K562 (cell line): Measurements from ENCODE around the gene TMEM150A. TPM values are rescaled to one million over a fixed set of nuclear protein-coding genes. Genes with fewer than 3 reads are reported as not detected.

Experiments
- ATAC-seq: fragments of 200-7000 bp; cut with Tn5 transposase; 3 replicates; pipeline ENCODE4 v1.9.1; 2020; ENCODE audit warnings: moderate library complexity
- BruUV-seq: library from RNA; stranded (reverse); fragments of 400-500 nt; replicated peaks from 2 replicates; lab custom pipeline; 2021; lab: Mats Ljungman, UMichigan
- CTCF ChIA-PET: fragments of 300-600 bp; formaldehyde crosslinking; extraction: SDS; loops from one replicate; lab custom pipeline; 2021; ENCODE audit warnings: low intra/inter-chr PET ratio; lab: Yijun Ruan, JAX
- POLR2A ChIA-PET: fragments of 300-600, 350-650 bp; sonication (Branson Sonifier 250); formaldehyde crosslinking; extraction: SDS; loops from one replicate; lab custom pipeline; 2021; ENCODE audit warnings: antibody characterized with exemption, inconsistent platforms; lab: Yijun Ruan, JAX
- DNase-seq, 4 experiments: peaks; one replicate each; pipeline versions ENCODE4 v3.0.0 to v3.0.0-alpha.2; 2011 to 2018; ENCODE audit warnings: low spot score in 3 of 4, mixed read lengths in 3 of 4; ENCODE audit errors: extremely low read depth in 1 of 4
- FAIRE-seq: peaks from 2 replicates; lab custom pipeline; 2011; peaks lifted over from hg19 to GRCh38; lab: Jason Lieb, UNC
- H2AFZ ChIP-seq: 2 replicates; pipeline ENCODE4 v1.6.0; 2011; ENCODE audit warnings: low read depth, low read length, control low read depth, inconsistent platforms
- H3K27ac ChIP-seq: fragments of 200-600 bp; 3 replicates; pipeline ENCODE4 v1.8.0; 2011; ENCODE audit warnings: low read depth, mild to moderate bottlenecking, control low read depth, inconsistent platforms, low read length, moderate library complexity, mixed read lengths; ENCODE audit errors: extremely low read depth
- H3K27me3 ChIP-seq, 2 experiments: fragments of 300-600 bp in 1 of 2; 2 replicates in 1 of 2; 3 replicates in 1 of 2; pipeline versions ENCODE4 v1.6.0 to v1.8.0; 2011; ENCODE audit warnings: inconsistent platforms in 2 of 2, low read length in 2 of 2, mild to moderate bottlenecking in 1 of 2, mixed read lengths in 1 of 2, moderate library complexity in 1 of 2; ENCODE audit not compliant: control insufficient read depth in 2 of 2, insufficient read depth in 2 of 2
- H3K36me3 ChIP-seq: fragments of 300-600 bp; 3 replicates; pipeline ENCODE4 v1.8.0; 2011; ENCODE audit warnings: mild to moderate bottlenecking, low read length, inconsistent platforms; ENCODE audit not compliant: control insufficient read depth, insufficient read depth
- H3K4me1 ChIP-seq, 2 experiments: fragments of 200-600 bp in 1 of 2; replicated peaks in 1 of 2; 2 replicates in 1 of 2; 3 replicates in 1 of 2; pipeline versions ENCODE4 v1.5.1 to v1.8.0; 2011; ENCODE audit warnings: inconsistent platforms in 2 of 2, low read length in 2 of 2, mild to moderate bottlenecking in 1 of 2, mixed read lengths in 1 of 2, moderate library complexity in 1 of 2; ENCODE audit not compliant: control insufficient read depth in 2 of 2, insufficient read depth in 2 of 2
- H3K4me2 ChIP-seq: 2 replicates; pipeline ENCODE4 v1.6.1; 2011; ENCODE audit warnings: low read length, control low read depth, inconsistent platforms, mixed read lengths; ENCODE audit not compliant: insufficient read depth
- H3K4me3 ChIP-seq: fragments of 200-600 bp; sonication (generic), shearing (Covaris generic); 2 replicates; pipeline ENCODE4 v1.5.1; 2016; ENCODE audit warnings: control low read depth, inconsistent platforms
- H3K79me2 ChIP-seq: fragments of 200-600 bp; 3 replicates; pipeline ENCODE4 v1.8.0; 2011; ENCODE audit warnings: low read length, inconsistent platforms; ENCODE audit not compliant: control insufficient read depth, insufficient read depth
- H3K9ac ChIP-seq, 2 experiments: 2 replicates each; pipeline versions ENCODE4 v1.6.0 to v1.6.1; 2011; ENCODE audit warnings: low read depth in 2 of 2, low read length in 2 of 2, control low read depth in 1 of 2, inconsistent platforms in 1 of 2, mild to moderate bottlenecking in 1 of 2, mixed read lengths in 1 of 2; ENCODE audit not compliant: insufficient read depth in 1 of 2
- H3K9me1 ChIP-seq: one replicate; pipeline ENCODE4 v1.6.0; 2011; ENCODE audit warnings: inconsistent platforms, mild to moderate bottlenecking, low read length, moderate library complexity; ENCODE audit not compliant: control insufficient read depth, insufficient read depth
- H3K9me3 ChIP-seq: replicated peaks from 2 replicates; pipeline ENCODE4 v1.5.1; 2011; ENCODE audit warnings: low read depth, low read length, inconsistent platforms; ENCODE audit not compliant: control insufficient read depth, insufficient read depth
- H4K20me1 ChIP-seq: replicated peaks from 2 replicates; pipeline ENCODE4 v1.6.1; 2011; ENCODE audit warnings: low read length, inconsistent platforms, mixed read lengths; ENCODE audit not compliant: control insufficient read depth, insufficient read depth
- CCNT2 ChIP-seq: IDR thresholded peaks from 2 replicates; pipeline ENCODE4 v1.6.1; 2011; ENCODE audit warnings: borderline replicate concordance, low read depth, mild to moderate bottlenecking, moderate library complexity, mixed read lengths, low read length; ENCODE audit not compliant: insufficient read length; ENCODE audit errors: extremely low read depth
- FOXJ3 ChIP-seq: sonication (generic); formaldehyde crosslinking; IDR thresholded peaks from 2 replicates; pipeline ENCODE4 v1.4.0; 2020; ENCODE audit warnings: mild to moderate bottlenecking, missing genetic modification reagents
- KAT8 ChIP-seq: fragments of 450-650 bp; IDR thresholded peaks from 2 replicates; pipeline ENCODE4 v1.6.1; 2016; ENCODE audit warnings: low read depth, mild to moderate bottlenecking
- PTTG1 ChIP-seq: fragments of 450-650 bp; IDR thresholded peaks from 2 replicates; pipeline ENCODE4 v1.6.1; 2016; ENCODE audit warnings: low read depth, mild to moderate bottlenecking, missing genetic modification characterization, missing compliant biosample characterization
- WGBS: fragments of 100-300 bp; shearing (Covaris generic); methylation state at CpG from one replicate; pipeline ENCODE4 v1.1.6; 2016; ENCODE audit warnings: low coverage, mixed read lengths; ENCODE audit not compliant: insufficient coverage; ENCODE audit errors: missing lambda C conversion rate; 5-methylcytosine and 5-hydroxymethylcytosine counted together
- in situ Hi-C: fragments of 300-500 bp; cut with MboI; formaldehyde crosslinking; loops from 4 replicates; pipeline ENCODE4 v1.15.0; 2018; ENCODE audit warnings: inconsistent platforms, mixed read lengths
- intact Hi-C: fragments of 100-400 bp; cut with micrococcal nuclease; formaldehyde crosslinking; loops from 2 replicates; pipeline ENCODE4 v1.14.2; 2022
- polyA plus RNA-seq, 8 experiments: library from polyadenylated mRNA; depleted of rRNA in 4 of 8; stranded (reverse) in 5 of 8; unstranded in 3 of 8; fragments of >200 nt; fragmentation: Nextera tagmentation in 2 of 8; fragmentation: Illumina TruSeq in 1 of 8; extraction: Ambion mirVana in 2 of 8; extraction: Trizol in 1 of 8; gene quantifications; 2 replicates each; pipeline versions ENCODE4 v1.2.1 to v1.2.3, GENCODE V29; 2011 to 2014; ENCODE audit warnings: inconsistent platforms in 1 of 8, missing spikeins in 1 of 8
- total RNA-seq, 7 experiments: library from RNA; depleted of rRNA in 6 of 7; stranded (reverse); fragments of >200 nt in 6 of 7; fragmentation: Illumina TruSeq in 2 of 7; extraction: Trizol in 2 of 7; gene quantifications; 2 replicates each; pipeline versions ENCODE4 v1.2.1 to v1.2.3, GENCODE V29; 2011 to 2021; ENCODE audit warnings: low replicate concordance in 1 of 7
- TF ChIP-seq, protein P1 (sequence below): fragments of 450-650 bp; IDR thresholded peaks from 2 replicates; pipeline ENCODE4 v1.6.1; 2016
- TF ChIP-seq, protein P2 (sequence below): fragments of 250-450 bp; sonication (Bioruptor Pico); IDR thresholded peaks from 2 replicates; pipeline ENCODE4 v1.4.0; 2020; ENCODE audit warnings: borderline replicate concordance

Gene TMEM150A
- total and polyA plus RNA-seq, 9 of the 15 experiments (the other 6 are each of a cell fraction or from before 2014, with no cell fraction given): 3.9 to 17.1 (median 8.4) TPM

DNA sequence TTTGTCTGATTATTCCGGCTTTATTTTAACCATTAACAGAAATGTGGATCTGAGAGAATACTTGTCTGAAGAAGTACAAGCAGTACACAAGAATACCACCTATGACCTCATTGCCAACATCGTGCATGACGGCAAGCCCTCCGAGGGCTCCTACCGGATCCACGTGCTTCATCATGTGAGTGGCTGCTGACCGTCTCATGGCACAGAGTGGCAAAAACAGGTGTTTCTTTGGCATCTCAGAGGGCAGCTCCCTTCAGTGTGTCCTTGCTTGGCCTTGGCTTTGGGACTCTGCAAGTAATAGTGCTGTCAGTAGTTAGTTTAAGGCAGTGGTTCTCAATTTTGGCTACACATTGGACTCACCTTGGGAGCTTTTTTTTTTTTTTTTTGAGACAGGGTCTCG, 42.4 kb upstream of the TMEM150A start:
- Histone ChIP-seq H3K4me3 (no peak overlapping the region), H3K36me3 (peaks cover 99% of the 10 kb centered on the region), H3K9ac (no peak overlapping the region), H3K9me3 (no peaks in the 10 kb centered on the region), H3K9me1 (peaks cover 3% of the 10 kb centered on the region), H3K27me3 (no peaks in the 10 kb centered on the region), H2AFZ (no peak overlapping the region), H3K79me2 (no peaks in the 10 kb centered on the region; the same call in 2 of the 3 replicates), H3K27ac (no peak overlapping the region), H4K20me1 (0 out of 2 replicates have a peak, but pooled peaks cover 3% of the 10 kb centered on the region), H3K4me1 (no peaks in the 10 kb centered on the region), H3K4me2 (no peak overlapping the region)
- ATAC-seq (no peak), DNase-seq (no peak), FAIRE-seq (no peak)
- POLR2A ChIA-PET: interaction anchor here (0.7 to 1.6 kb wide), 3 partner anchors 8 to 39 kb away, joined by 3 to 6 read pairs (median 3); no protein-coding TSS in a partner anchor
- WGBS: 100% methylated on average over 7 of the region's 8 CpGs
- no TSS peak for BruUV-seq
- TF ChIP-seq FOXJ3 (CRISPR knock-in tag) (no peak), CCNT2 (no peak), KAT8 (no peak), PTTG1 (no peak)
- TF ChIP-seq, protein P1, sequence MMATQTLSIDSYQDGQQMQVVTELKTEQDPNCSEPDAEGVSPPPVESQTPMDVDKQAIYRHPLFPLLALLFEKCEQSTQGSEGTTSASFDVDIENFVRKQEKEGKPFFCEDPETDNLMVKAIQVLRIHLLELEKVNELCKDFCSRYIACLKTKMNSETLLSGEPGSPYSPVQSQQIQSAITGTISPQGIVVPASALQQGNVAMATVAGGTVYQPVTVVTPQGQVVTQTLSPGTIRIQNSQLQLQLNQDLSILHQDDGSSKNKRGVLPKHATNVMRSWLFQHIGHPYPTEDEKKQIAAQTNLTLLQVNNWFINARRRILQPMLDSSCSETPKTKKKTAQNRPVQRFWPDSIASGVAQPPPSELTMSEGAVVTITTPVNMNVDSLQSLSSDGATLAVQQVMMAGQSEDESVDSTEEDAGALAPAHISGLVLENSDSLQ: no peak
- TF ChIP-seq, protein P2, sequence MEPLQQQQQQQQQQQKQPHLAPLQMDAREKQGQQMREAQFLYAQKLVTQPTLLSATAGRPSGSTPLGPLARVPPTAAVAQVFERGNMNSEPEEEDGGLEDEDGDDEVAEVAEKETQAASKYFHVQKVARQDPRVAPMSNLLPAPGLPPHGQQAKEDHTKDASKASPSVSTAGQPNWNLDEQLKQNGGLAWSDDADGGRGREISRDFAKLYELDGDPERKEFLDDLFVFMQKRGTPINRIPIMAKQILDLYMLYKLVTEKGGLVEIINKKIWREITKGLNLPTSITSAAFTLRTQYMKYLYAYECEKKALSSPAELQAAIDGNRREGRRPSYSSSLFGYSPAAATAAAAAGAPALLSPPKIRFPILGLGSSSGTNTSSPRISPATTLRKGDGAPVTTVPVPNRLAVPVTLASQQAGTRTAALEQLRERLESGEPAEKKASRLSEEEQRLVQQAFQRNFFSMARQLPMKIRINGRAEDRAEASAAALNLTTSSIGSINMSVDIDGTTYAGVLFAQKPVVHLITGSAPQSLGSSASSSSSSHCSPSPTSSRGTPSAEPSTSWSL (CRISPR knock-in tag): no peak
- intact Hi-C loops: no loop called here
- in situ Hi-C loops: no loop called here
- CTCF ChIA-PET: no interaction called here
